HepG2 (cell line): ENCODE data around the gene EPN2. TPM values are rescaled to one million over a fixed set of nuclear protein-coding genes. Genes with fewer than 3 reads are reported as not detected.

Experiments used
- ATAC-seq: fragments of 200-7000 bp; cut with Tn5 transposase; 3 replicates; pipeline ENCODE4 v1.9.1; 2020; ENCODE audit warnings: mild to moderate bottlenecking, moderate library complexity
- BruUV-seq: library from RNA; stranded (reverse); fragments of 400-500 nt; replicated peaks from 2 replicates; lab custom pipeline; 2021; lab: Mats Ljungman, UMichigan
- CTCF ChIA-PET: fragments of 300-600 bp; formaldehyde crosslinking; extraction: SDS; loops from one replicate; lab custom pipeline; 2021; ENCODE audit warnings: low total read pairs, inconsistent platforms, low intra/inter-chr PET ratio; lab: Yijun Ruan, JAX
- POLR2A ChIA-PET: fragments of 350-600 bp; sonication (Branson Sonifier 250); formaldehyde crosslinking; loops from one replicate; lab custom pipeline; 2020; ENCODE audit warnings: antibody characterized with exemption, inconsistent platforms; lab: Yijun Ruan, JAX
- DNase-seq: peaks from one replicate; pipeline ENCODE4 v3.0.0-alpha.2; 2015; ENCODE audit warnings: low spot score
- FAIRE-seq: peaks from 3 replicates; lab custom pipeline; 2011; peaks lifted over from hg19 to GRCh38; lab: Jason Lieb, UNC
- H2AFZ ChIP-seq: one replicate; pipeline ENCODE4 v1.6.1; 2011; ENCODE audit warnings: low read length, inconsistent platforms
- H3K27ac ChIP-seq: fragments of 300-600 bp; 3 replicates; pipeline ENCODE4 v1.8.0; 2011; ENCODE audit warnings: mixed run types, mild to moderate bottlenecking, mixed read lengths, low read length, inconsistent platforms; ENCODE audit not compliant: insufficient read depth; ENCODE audit errors: extremely low read length
- H3K27me3 ChIP-seq, 2 experiments: fragments of 200-600 bp in 1 of 2; 2 replicates in 1 of 2; 3 replicates in 1 of 2; pipeline versions ENCODE4 v1.6.0 to v1.8.0; 2011; ENCODE audit warnings: low read length in 2 of 2, mild to moderate bottlenecking in 2 of 2, moderate library complexity in 2 of 2, inconsistent platforms in 1 of 2; ENCODE audit not compliant: insufficient read depth in 2 of 2, control insufficient read depth in 1 of 2
- H3K36me3 ChIP-seq, 2 experiments: fragments of 200-600 bp in 1 of 2; replicated peaks in 1 of 2; 2 replicates in 1 of 2; 3 replicates in 1 of 2; pipeline versions ENCODE4 v1.5.1 to v1.8.0; 2011; ENCODE audit warnings: low read length in 2 of 2, inconsistent platforms in 1 of 2; ENCODE audit not compliant: insufficient read depth in 2 of 2, control insufficient read depth in 1 of 2
- H3K4me1 ChIP-seq: 2 replicates; pipeline ENCODE4 v1.5.1; 2012; ENCODE audit warnings: low read length, inconsistent platforms; ENCODE audit not compliant: insufficient read depth
- H3K4me2 ChIP-seq: 2 replicates; pipeline ENCODE4 v1.6.0; 2011; ENCODE audit warnings: low read depth, low read length, inconsistent platforms
- H3K4me3 ChIP-seq, 3 experiments: fragments of 200-600 bp in 1 of 3; sonication (generic), shearing (Covaris generic) in 1 of 3; replicated peaks in 1 of 3; 2 replicates each; pipeline ENCODE4 v1.5.1; 2011 to 2016; ENCODE audit warnings: low read length in 3 of 3, inconsistent platforms in 2 of 3, low read depth in 2 of 3, mild to moderate bottlenecking in 2 of 3, control low read depth in 1 of 3, mixed read lengths in 1 of 3; ENCODE audit not compliant: insufficient read depth in 1 of 3
- H3K79me2 ChIP-seq: one replicate; pipeline ENCODE4 v1.6.1; 2011; ENCODE audit warnings: low read length, inconsistent platforms; ENCODE audit not compliant: insufficient read depth
- H3K9ac ChIP-seq: 2 replicates; pipeline ENCODE4 v1.6.0; 2011; ENCODE audit warnings: mild to moderate bottlenecking, low read depth, low read length, inconsistent platforms; ENCODE audit not compliant: insufficient read depth
- H3K9me3 ChIP-seq: 2 replicates; pipeline ENCODE4 v1.5.1; 2012; ENCODE audit warnings: mild to moderate bottlenecking, low read length
- H4K20me1 ChIP-seq: 2 replicates; pipeline ENCODE4 v1.6.0; 2011; ENCODE audit warnings: inconsistent platforms, mild to moderate bottlenecking, low read length, moderate library complexity; ENCODE audit not compliant: insufficient read depth
- ARHGAP35 ChIP-seq: sonication (generic); formaldehyde crosslinking; IDR thresholded peaks from 2 replicates; pipeline ENCODE4 v1.9.0; 2022; ENCODE audit warnings: mild to moderate bottlenecking, inconsistent platforms, moderate library complexity, missing genetic modification reagents, borderline replicate concordance
- ASH2L ChIP-seq: fragments of 300-600, 200-600 bp; sonication (generic); IDR thresholded peaks from 2 replicates; pipeline ENCODE4 v1.7.0; 2017; ENCODE audit warnings: low read depth, mild to moderate bottlenecking, moderate library complexity, mixed read lengths, low read length; ENCODE audit not compliant: insufficient read length
- ATF3 ChIP-seq: sonication (generic); formaldehyde crosslinking; IDR thresholded peaks from 2 replicates; pipeline ENCODE4 v1.4.0; 2020; ENCODE audit warnings: missing genetic modification reagents
- BCL6 ChIP-seq: IDR thresholded peaks from 2 replicates; pipeline ENCODE4 v1.6.1; 2016; ENCODE audit warnings: missing genetic modification reagents, missing compliant biosample characterization
- CC2D1A ChIP-seq: sonication (generic); formaldehyde crosslinking; IDR thresholded peaks from 2 replicates; pipeline ENCODE4 v1.8.1; 2023; ENCODE audit warnings: mild to moderate bottlenecking, missing genetic modification reagents
- EED ChIP-seq: sonication (generic); formaldehyde crosslinking; IDR thresholded peaks from 2 replicates; pipeline ENCODE4 v1.5.0; 2020; ENCODE audit warnings: mild to moderate bottlenecking, missing genetic modification reagents
- LBX2 ChIP-seq: sonication (generic); formaldehyde crosslinking; IDR thresholded peaks from 2 replicates; pipeline ENCODE4 v1.5.0; 2020; ENCODE audit warnings: missing genetic modification reagents, mild to moderate bottlenecking, borderline replicate concordance
- NAIF1 ChIP-seq: sonication (generic); formaldehyde crosslinking; IDR thresholded peaks from 2 replicates; pipeline ENCODE4 v1.5.0; 2020; ENCODE audit warnings: mild to moderate bottlenecking, missing genetic modification reagents, borderline replicate concordance
- RFX1 ChIP-seq: fragments of 450-650 bp; IDR thresholded peaks from 2 replicates; pipeline ENCODE4 v1.6.1; 2017
- SP140L ChIP-seq: sonication (generic); formaldehyde crosslinking; IDR thresholded peaks from 2 replicates; pipeline ENCODE4 v1.4.0; 2020; ENCODE audit warnings: missing genetic modification reagents, borderline replicate concordance
- SP2 ChIP-seq: sonication (generic); formaldehyde crosslinking; IDR thresholded peaks from 2 replicates; pipeline ENCODE4 v1.5.1; 2020; ENCODE audit warnings: mild to moderate bottlenecking, missing genetic modification reagents
- ZFP37 ChIP-seq: sonication (generic); formaldehyde crosslinking; IDR thresholded peaks from 2 replicates; pipeline ENCODE4 v1.4.0; 2020; ENCODE audit warnings: missing genetic modification reagents, borderline replicate concordance
- ZNF230 ChIP-seq: sonication (generic); formaldehyde crosslinking; IDR thresholded peaks from 2 replicates; pipeline ENCODE4 v1.4.0; 2020; ENCODE audit warnings: mild to moderate bottlenecking, missing genetic modification reagents
- ZNF44 ChIP-seq: sonication (generic); formaldehyde crosslinking; IDR thresholded peaks from 2 replicates; pipeline ENCODE4 v1.5.1; 2020; ENCODE audit warnings: mild to moderate bottlenecking, missing genetic modification reagents
- ZNF556 ChIP-seq: sonication (generic); formaldehyde crosslinking; IDR thresholded peaks from 2 replicates; pipeline ENCODE4 v1.4.0; 2020; ENCODE audit warnings: mild to moderate bottlenecking, missing genetic modification reagents, borderline replicate concordance
- ZNF607 ChIP-seq: sonication (generic); formaldehyde crosslinking; IDR thresholded peaks from 2 replicates; pipeline ENCODE4 v1.5.1; 2020; ENCODE audit warnings: missing genetic modification reagents, mild to moderate bottlenecking, borderline replicate concordance
- ZNF713 ChIP-seq: sonication (generic); formaldehyde crosslinking; IDR thresholded peaks from 2 replicates; pipeline ENCODE4 v1.4.0; 2020; ENCODE audit warnings: mild to moderate bottlenecking, missing genetic modification reagents
- ZNF770 ChIP-seq: sonication (generic); formaldehyde crosslinking; IDR thresholded peaks from 2 replicates; pipeline ENCODE4 v1.5.0; 2020; ENCODE audit warnings: mild to moderate bottlenecking, missing genetic modification reagents
- ZNF772 ChIP-seq: sonication (generic); formaldehyde crosslinking; IDR thresholded peaks from 2 replicates; pipeline ENCODE4 v1.5.0; 2020; ENCODE audit warnings: mild to moderate bottlenecking, missing genetic modification reagents
- ZNF879 ChIP-seq: sonication (generic); formaldehyde crosslinking; IDR thresholded peaks from 2 replicates; pipeline ENCODE4 v1.8.1; 2023; ENCODE audit warnings: missing genetic modification reagents
- WGBS: methylation state at CpG from one replicate; pipeline ENCODE4 v1.1.6; 2017; ENCODE audit warnings: low lambda C conversion rate; 5-methylcytosine and 5-hydroxymethylcytosine counted together
- in situ Hi-C: cut with HindIII; loops from 2 replicates; pipeline ENCODE4 v1.10.0; 2017; ENCODE audit warnings: low pct_unique_long_range_greater_than_20kb; ENCODE audit not compliant: extremely low pct_ligation_motif_present
- intact Hi-C: fragments of 100-400 bp; cut with micrococcal nuclease; formaldehyde crosslinking; loops from one replicate; pipeline ENCODE4 v1.10.0; 2022; ENCODE audit not compliant: unreplicated experiment
- polyA plus RNA-seq, 8 experiments: library from polyadenylated mRNA; depleted of rRNA in 3 of 8; stranded (reverse) in 7 of 8; unstranded in 1 of 8; fragments of >200 nt; fragmentation: Illumina TruSeq in 4 of 8; extraction: Trizol in 4 of 8; gene quantifications; 2 replicates each; pipeline versions ENCODE4 v1.2.1 to v1.2.3, GENCODE V29; 2011 to 2016; ENCODE audit warnings: low read depth in 4 of 8, missing spikeins in 1 of 8, mixed read lengths in 1 of 8; ENCODE audit not compliant: insufficient read depth in 1 of 8
- total RNA-seq, 5 experiments: library from RNA; depleted of rRNA; stranded (reverse); fragments of >200 nt; fragmentation: Illumina TruSeq; extraction: Trizol; gene quantifications; 2 replicates each; pipeline ENCODE4 v1.2.3, GENCODE V29; 2016; ENCODE audit warnings: low read depth in 1 of 5

Gene EPN2
- total and polyA plus RNA-seq, 2 of the 13 experiments (the other 11 are each of a cell fraction or from before 2014, with no cell fraction given) = 7.8 to 19.2 TPM

- Histone ChIP-seq H4K20me1 (no peaks in the 10 kb centered on the region), H3K9ac (peak overlapping the region; percentile 41), H3K4me3 (peak overlapping the region in 1 of 3 experiments; percentile 35; a peak in 2 of 6 replicates), H3K4me2 (peak overlapping the region; percentile 66), H3K4me1 (peaks cover 19% of the 10 kb centered on the region), H3K27ac (peak overlapping the region; percentile 75), H3K36me3 (peaks cover 7 to 21% of the 10 kb centered on the region in 2 experiments; a peak in 4 of 5 replicates), H3K27me3 (no peaks in the 10 kb centered on the region), H3K9me3 (no peaks in the 10 kb centered on the region), H2AFZ (no peak overlapping the region), H3K79me2 (no peaks in the 10 kb centered on the region)
- 11% methylated on average over 13 of the region's 19 CpGs for WGBS
- DNase-seq (peak; percentile 89), FAIRE-seq (peak; percentile 96), ATAC-seq (peak; percentile 98)
- in situ Hi-C loops = no loop called here
- POLR2A ChIA-PET = interaction anchor here (1.2 to 1.6 kb wide), 3 partner anchors 13 to 45 kb away, joined by 3 to 19 read pairs (median 3); partner anchors contain the start of gene B9D1
- CTCF ChIA-PET = interaction anchor here (0.7 to 2.2 kb wide), 2 partner anchors 20 to 129 kb away, joined by 7 to 21 read pairs; no protein-coding TSS in a partner anchor
- intact Hi-C loops = loop anchor here (5.0 kb wide), 1 partner anchor 130 kb away; no protein-coding TSS in a partner anchor
- BruUV-seq = no TSS peak
- TF ChIP-seq ZNF230 = no peak
- no peak for TF ChIP-seq RFX1
- TF ChIP-seq CC2D1A (CRISPR knock-in tag) = no peak
- TF ChIP-seq NAIF1 (CRISPR knock-in tag) = no peak
- TF ChIP-seq EED (CRISPR knock-in tag) = no peak
- peak; percentile 34; the same call in 1 of the 2 replicates for TF ChIP-seq ZNF607 (CRISPR knock-in tag)
- no peak for TF ChIP-seq ATF3 (CRISPR knock-in tag)
- TF ChIP-seq SP140L = no peak
- TF ChIP-seq BCL6 (CRISPR knock-in tag) = no peak
- TF ChIP-seq ZNF713 = no peak
- TF ChIP-seq ZNF44 (CRISPR knock-in tag) = no peak
- peak; percentile 75; the same call in 1 of the 2 replicates for TF ChIP-seq ZNF772
- TF ChIP-seq ZNF879 (CRISPR knock-in tag) = no peak
- TF ChIP-seq ZNF770 (CRISPR knock-in tag) = no peak
- peak; percentile 51 for TF ChIP-seq ASH2L
- no peak; the same call in 1 of the 2 replicates for TF ChIP-seq ZNF556 (CRISPR knock-in tag)
- no peak for TF ChIP-seq SP2 (CRISPR knock-in tag)
- no peak for TF ChIP-seq ZFP37
- no peak for TF ChIP-seq LBX2 (CRISPR knock-in tag)
- TF ChIP-seq ARHGAP35 (CRISPR knock-in tag) = no peak
Observed at GRCh38 chr17:19317359-19318095, 80.4 kb downstream of the EPN2 start.
